Hepatocyte (in vitro differentiated cells): ENCODE results near the gene WDR36. TPM values are rescaled to one million over a fixed set of nuclear protein-coding genes. Genes with fewer than 3 reads are reported as not detected.

Experiments used
- DNase-seq: peaks from one replicate; pipeline ENCODE4 v3.0.0-alpha.2; 2016; ENCODE audit warnings: low spot score
- H2AFZ ChIP-seq: fragments of 200-600 bp; sonication (generic); 2 replicates; pipeline ENCODE4 v1.6.0; 2016; ENCODE audit warnings: antibody characterized with exemption, mild to moderate bottlenecking
- H3K27ac ChIP-seq: fragments of 200-600 bp; sonication (generic); 2 replicates; pipeline ENCODE4 v1.5.1; 2016; ENCODE audit warnings: mild to moderate bottlenecking
- H3K27me3 ChIP-seq: fragments of 200-600 bp; sonication (generic); 2 replicates; pipeline ENCODE4 v1.6.1; 2016
- H3K36me3 ChIP-seq: fragments of 200-600 bp; sonication (generic); replicated peaks from 2 replicates; pipeline ENCODE4 v1.5.1; 2016; ENCODE audit warnings: low read depth; ENCODE audit not compliant: insufficient read depth
- H3K4me1 ChIP-seq: fragments of 200-600 bp; sonication (generic); 2 replicates; pipeline ENCODE4 v1.5.1; 2016; ENCODE audit warnings: mild to moderate bottlenecking, moderate library complexity; ENCODE audit not compliant: insufficient read depth
- H3K4me2 ChIP-seq: fragments of 200-600 bp; sonication (generic); 2 replicates; pipeline ENCODE4 v1.6.0; 2016
- H3K4me3 ChIP-seq: fragments of 200-600 bp; sonication (generic); 2 replicates; pipeline ENCODE4 v1.5.1; 2016; ENCODE audit warnings: mild to moderate bottlenecking
- H3K79me2 ChIP-seq: fragments of 200-600 bp; sonication (generic); 2 replicates; pipeline ENCODE4 v1.6.0; 2017; ENCODE audit warnings: mild to moderate bottlenecking
- H3K9me2 ChIP-seq: fragments of 200-600 bp; sonication (generic); replicated peaks from 2 replicates; pipeline ENCODE4 v1.6.0; 2017; ENCODE audit warnings: mild to moderate bottlenecking; ENCODE audit not compliant: insufficient read depth
- H3K9me3 ChIP-seq: fragments of 200-600 bp; sonication (generic); 2 replicates; pipeline ENCODE4 v1.5.1; 2016; ENCODE audit warnings: low read depth, mild to moderate bottlenecking
- H4K20me1 ChIP-seq: fragments of 200-600 bp; sonication (generic); 2 replicates; pipeline ENCODE4 v1.6.0; 2016; ENCODE audit warnings: mild to moderate bottlenecking; ENCODE audit not compliant: insufficient read depth, poor library complexity, severe bottlenecking
- CTCF ChIP-seq: fragments of 200-600 bp; sonication (generic); IDR thresholded peaks from 2 replicates; pipeline ENCODE4 v1.5.1; 2016; ENCODE audit warnings: antibody characterized with exemption, mild to moderate bottlenecking; ENCODE audit not compliant: poor library complexity
- EZH2 ChIP-seq: fragments of 200-600 bp; sonication (generic); IDR thresholded peaks from 2 replicates; pipeline ENCODE4 v1.6.1; 2016; ENCODE audit warnings: antibody characterized with exemption, mild to moderate bottlenecking, borderline replicate concordance
- EZH2phosphoT487 ChIP-seq: fragments of 200-600 bp; sonication (generic); IDR thresholded peaks from one replicate; pipeline ENCODE4 v1.6.1; 2018; ENCODE audit warnings: antibody characterized with exemption, mild to moderate bottlenecking, low read depth, moderate library complexity; ENCODE audit not compliant: unreplicated experiment, severe bottlenecking
- WGBS: methylation state at CpG from one replicate; pipeline ENCODE4 v1.1.6; 2016; ENCODE audit warnings: low lambda C conversion rate; ENCODE audit errors: missing lambda C conversion rate; 5-methylcytosine and 5-hydroxymethylcytosine counted together
- polyA plus RNA-seq: library from polyadenylated mRNA; unstranded; fragments of >200 nt; fragmentation: Nextera tagmentation; extraction: Ambion mirVana; gene quantifications from 2 replicates; pipeline ENCODE4 v1.2.1, GENCODE V29; 2016
- total RNA-seq: library from RNA; depleted of rRNA; stranded (reverse); fragments of >200 nt; gene quantifications from 2 replicates; pipeline ENCODE4 v1.2.3, GENCODE V29; 2014

WDR36 gene
- total and polyA plus RNA-seq, 2 experiments from 2014 or later: 9.1 to 28.7 TPM

DNA sequence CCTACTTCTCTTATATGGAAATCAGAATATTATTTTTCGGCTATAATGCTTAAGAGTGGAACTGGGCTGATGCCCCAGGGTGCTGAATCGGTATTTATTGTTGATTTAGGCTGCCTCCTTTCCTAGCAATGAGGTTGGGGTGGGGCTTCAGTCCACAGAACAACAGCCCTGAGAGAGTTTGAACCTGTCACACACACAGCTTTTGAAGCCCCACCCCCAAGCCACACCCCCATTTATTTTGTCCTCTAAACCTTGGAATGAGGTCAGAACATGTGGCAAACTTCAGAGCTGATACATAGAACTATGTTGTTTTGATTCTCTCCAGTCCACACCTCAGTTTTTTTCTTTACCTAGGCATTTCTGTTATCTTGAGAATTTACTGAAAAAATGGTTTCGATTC, 80.4 kb downstream of the WDR36 start:
- Histone ChIP-seq H3K27me3 (no peaks in the 10 kb centered on the region), H2AFZ (no peak overlapping the region), H3K9me3 (no peaks in the 10 kb centered on the region), H3K4me1 (no peaks in the 10 kb centered on the region), H3K9me2 (no peaks in the 10 kb centered on the region), H3K4me3 (no peak overlapping the region), H3K27ac (no peak overlapping the region), H3K4me2 (no peak overlapping the region), H4K20me1 (no peaks in the 10 kb centered on the region), H3K79me2 (no peaks in the 10 kb centered on the region), H3K36me3 (no peaks in the 10 kb centered on the region)
- 85% methylated on average over 3 of the region's 3 CpGs for WGBS
- DNase-seq: no peak
- TF ChIP-seq EZH2 (no peak), CTCF (no peak), EZH2phosphoT487 (no peak)

DNA sequence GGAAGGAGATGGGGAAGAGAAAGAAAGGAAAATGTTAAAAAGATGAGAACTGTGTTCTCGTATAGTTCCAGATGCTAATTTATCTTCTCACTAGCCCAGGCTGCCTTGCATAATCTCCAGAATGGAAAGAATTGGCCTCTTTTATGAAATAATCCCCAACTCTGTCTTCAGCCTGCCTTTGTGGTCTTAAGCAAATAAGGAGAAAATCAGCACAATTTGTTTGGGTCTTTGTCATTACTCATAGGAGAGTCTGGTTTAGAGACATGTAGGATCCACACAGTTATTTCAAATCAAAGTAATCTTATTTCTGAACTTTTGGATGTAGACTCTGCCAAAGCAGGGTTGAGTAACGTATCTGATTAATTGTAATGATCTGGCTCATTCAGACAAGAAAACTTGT, 81.3 kb downstream of the WDR36 start:
- Histone ChIP-seq H3K79me2 (no peaks in the 10 kb centered on the region), H3K4me1 (no peaks in the 10 kb centered on the region), H4K20me1 (no peaks in the 10 kb centered on the region), H3K4me2 (no peak overlapping the region), H3K9me2 (no peaks in the 10 kb centered on the region), H3K27me3 (no peaks in the 10 kb centered on the region), H3K4me3 (no peak overlapping the region), H3K36me3 (no peaks in the 10 kb centered on the region), H3K9me3 (no peaks in the 10 kb centered on the region), H2AFZ (no peak overlapping the region), H3K27ac (no peak overlapping the region)
- no peak for DNase-seq
- TF ChIP-seq EZH2phosphoT487 (no peak), CTCF (no peak), EZH2 (no peak)
- WGBS: 94% methylated on average over 2 of the region's 2 CpGs

Other genes starting within 250 kb of the WDR36 start
- 0.07 and 0.08 TPM in 2 replicates for gene TSLP, start 20.6 kb upstream of the WDR36 start, total RNA-seq
- 0.27 and 0.36 TPM in 2 replicates for gene TSLP, start 20.6 kb upstream of the WDR36 start, polyA plus RNA-seq
- gene CAMK4, start 132.0 kb downstream of the WDR36 start, total RNA-seq: 1.6 and 3.4 TPM in 2 replicates
- 0.64 and 1.0 TPM in 2 replicates for gene CAMK4, start 132.0 kb downstream of the WDR36 start, polyA plus RNA-seq